ENCODE data around the gene CSMD2.
"Not testable (repeated sequence)": the region's sequence is repeated elsewhere in the genome, so short reads cannot be mapped to it uniquely, and the experiment has no call there.

CSMD2 gene

DNA sequence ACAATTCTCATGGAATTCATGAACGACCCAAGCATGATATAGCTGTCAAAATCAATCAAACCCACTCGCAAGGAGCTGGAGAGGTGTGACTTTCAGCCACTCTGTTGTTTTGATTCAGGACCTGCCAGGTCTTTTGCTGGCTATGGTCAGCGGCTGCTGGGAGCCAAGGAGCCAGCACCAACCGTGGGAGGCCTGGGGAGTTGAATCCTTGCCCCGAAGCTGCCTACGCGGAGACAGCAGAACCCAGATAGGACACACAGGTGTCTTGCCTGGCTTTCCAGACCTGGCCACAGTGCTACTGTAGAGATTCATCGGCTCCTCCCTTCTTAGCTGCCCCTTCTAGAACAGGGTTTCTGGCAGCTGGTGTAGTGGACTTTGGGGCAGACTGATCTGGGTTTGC lies 649.9 kb downstream of the CSMD2 start:
- no peak for DNase-seq

DNA sequence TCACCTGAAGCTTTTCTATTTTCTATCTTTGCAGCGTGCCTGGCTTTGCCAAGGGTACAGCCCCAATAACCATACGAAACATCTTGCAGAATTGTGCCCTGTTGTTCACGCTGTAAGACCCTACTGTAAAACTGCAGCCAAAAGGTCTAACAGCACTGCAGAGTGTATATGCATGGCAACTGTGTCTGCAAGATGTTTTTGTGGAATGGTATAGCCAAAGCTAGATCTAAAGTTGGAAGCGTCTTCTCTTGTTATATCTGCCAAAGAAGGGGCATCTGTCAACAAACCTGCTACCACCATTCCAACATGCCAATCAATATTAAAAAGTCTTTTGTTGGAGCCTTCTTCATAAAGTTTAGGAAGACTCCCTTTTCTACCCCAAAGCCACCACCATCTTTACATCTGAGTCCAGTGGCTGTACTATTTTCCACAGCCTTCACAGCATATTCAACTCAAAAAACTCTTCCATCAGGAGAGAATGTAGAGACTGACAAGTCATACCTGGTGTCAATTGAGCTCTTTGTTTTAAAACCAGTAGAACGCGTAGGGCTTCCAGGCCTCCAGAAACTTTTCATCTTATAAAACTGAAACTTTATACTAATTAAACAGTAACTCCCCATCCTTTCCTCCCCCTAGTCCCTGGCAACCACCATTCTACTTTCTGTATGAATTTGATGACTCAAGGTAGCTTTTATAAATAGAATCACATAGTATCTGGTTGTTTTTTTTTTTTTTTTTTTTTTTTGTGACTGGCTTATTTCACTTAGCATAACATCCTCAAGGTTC lies 652.6 kb downstream of the CSMD2 start:
- DNase-seq, result no peak

DNA sequence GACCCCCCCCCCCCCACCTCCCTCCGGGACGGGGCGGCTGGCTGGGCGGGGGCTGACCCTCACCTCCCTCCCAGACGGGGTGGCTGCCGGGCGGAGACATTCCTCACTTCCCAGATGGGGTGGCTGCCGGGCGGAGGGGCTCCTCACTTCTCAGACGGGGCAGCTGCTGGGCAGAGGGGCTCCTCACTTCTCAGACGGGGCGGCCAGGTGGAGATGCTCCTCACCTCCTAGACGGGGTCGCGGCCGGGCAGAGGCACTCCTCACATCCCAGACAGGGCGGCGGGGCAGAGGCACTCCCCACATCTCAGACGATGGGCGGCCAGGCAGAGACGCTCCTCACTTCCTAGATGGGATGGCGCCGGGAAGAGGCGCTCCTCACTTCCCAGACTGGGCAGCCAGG lies 655.8 kb downstream of the CSMD2 start:
- not testable (repeated sequence) for DNase-seq

DNA sequence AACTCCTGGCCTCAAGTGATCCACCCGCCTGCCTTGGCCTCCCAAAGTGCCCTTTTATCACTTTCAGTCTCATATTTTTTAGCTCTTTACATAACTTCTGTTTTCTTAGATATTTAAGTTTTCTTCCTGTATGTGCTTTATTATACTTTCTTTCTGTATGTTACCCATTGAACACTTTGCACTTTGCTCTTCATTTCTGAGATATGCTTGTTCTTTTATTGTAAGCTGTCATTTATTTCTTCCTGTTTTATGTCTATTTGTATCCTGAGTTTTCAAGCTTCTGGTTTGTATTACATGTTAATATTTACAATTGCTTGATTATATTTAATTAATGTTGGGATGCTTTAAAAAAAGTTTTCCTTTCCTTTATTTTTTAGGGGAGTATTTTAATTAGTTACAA lies 656.9 kb downstream of the CSMD2 start:
- no peak for DNase-seq

DNA sequence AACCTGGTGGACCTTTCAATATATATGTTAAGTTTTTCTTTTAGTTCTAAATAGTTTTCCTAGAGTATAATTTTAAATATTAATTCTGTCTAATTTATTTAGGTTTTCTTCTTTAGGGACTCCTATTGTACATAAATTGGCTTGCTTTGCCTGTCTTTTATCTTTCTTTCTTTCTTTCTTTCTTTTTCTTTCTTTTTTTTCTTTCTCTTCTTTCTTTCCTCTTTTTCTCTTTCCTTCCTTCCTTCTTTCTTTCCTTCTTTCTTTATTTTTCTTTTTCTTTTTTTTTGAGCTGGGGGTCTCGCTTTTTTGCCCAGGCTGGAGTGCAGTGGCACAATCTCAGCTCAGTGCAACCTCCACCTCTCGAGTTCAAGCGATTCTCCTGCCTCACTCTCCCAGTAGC lies 657.4 kb downstream of the CSMD2 start:
- DNase-seq, result no peak

DNA sequence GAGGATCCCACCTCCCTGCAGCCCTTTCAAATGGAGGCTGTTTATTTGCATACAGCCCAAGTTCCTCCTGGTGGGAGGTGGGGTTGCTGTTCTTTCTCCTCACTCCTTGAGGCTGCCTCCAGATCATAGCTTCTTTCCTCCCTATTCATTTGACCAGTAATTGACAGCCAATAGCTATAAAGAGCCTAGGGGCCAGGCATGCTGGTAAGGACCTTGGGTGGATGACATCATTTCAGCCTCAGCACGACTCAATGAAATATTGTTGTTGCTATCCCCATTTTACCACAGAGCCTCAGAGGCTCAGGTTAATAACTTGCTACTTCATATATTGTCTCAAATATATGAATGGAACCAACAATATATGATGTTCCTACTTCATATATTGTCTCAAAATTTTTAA lies 661.5 kb downstream of the CSMD2 start:
- DNase-seq, result no peak

DNA sequence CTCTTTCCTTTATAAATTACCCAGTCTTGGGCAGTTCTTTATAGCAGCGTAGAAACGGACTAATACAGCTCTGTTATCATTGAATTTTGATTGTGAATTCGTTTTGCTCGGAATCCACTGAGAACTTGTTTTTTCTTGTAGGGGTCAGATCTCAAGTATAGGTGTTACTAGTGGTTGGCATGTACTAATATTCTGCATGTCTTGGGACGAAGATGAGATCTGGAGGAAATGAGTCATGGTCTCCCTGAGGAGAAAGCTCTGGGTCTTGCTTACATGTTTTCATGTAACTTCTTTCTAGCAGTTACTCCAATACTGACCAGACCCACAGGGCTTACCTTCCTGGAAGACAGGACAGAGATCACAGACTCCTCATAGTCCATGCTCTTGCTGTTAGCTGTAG lies 662.3 kb downstream of the CSMD2 start:
- no peak for DNase-seq

DNA sequence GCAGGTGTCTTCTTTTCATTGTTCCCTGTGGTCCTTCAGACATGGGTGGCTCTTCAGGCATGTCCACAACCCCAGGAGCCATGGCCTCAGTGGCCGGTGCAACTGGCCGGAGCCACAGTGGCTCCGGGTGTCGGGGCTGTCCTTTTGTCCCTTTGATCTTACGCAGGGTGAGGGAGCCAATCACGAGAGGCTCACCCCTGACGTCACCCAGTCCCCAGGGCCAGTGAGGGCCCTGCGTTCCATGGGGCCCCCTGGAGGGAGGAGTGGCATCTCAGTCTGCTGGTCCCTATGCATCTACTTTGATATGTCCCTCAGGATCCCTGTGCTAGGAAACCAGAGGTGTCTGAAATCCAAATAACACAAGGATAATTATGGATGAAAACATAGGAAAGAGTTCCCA lies 663.3 kb downstream of the CSMD2 start:
- no peak for DNase-seq

DNA sequence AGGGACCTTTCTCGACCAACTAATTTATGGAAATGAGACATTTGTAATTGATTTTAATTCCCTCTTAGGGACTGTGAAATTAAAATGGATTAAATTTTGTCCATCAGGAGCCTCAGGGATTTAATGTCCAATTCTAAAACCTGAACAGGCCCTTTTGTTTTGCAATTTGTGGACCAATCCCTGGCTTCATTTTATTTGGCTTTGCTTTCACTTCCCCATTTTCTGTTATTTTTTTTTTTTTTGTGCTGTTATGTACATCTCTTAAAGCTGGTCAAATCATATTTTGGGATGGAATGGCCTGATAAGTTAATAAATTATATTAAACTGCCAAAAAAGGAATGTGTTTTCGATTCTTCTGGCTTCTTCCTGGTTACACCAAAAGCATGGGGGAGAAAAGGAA lies 663.7 kb downstream of the CSMD2 start:
- no peak for DNase-seq

DNA sequence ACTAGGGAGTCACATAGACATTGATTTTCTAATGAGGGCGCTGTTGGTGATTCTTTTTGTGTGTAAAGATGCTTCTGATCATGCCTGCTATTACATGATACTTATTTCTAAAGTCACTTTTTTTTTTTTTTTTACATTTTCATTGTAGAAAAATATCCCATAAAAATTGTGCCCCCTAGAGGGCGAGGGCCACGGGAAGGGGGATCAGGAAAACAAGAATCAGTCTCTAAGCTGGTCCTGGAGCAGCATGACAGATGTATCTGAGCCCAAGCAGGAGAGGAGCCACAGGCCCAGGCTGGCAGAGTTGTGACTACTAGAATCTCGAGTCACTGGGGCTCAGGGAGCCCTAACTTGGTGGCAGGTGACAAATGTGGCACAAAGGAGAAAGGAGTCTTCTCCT lies 664.5 kb downstream of the CSMD2 start:
- no peak for DNase-seq

DNA sequence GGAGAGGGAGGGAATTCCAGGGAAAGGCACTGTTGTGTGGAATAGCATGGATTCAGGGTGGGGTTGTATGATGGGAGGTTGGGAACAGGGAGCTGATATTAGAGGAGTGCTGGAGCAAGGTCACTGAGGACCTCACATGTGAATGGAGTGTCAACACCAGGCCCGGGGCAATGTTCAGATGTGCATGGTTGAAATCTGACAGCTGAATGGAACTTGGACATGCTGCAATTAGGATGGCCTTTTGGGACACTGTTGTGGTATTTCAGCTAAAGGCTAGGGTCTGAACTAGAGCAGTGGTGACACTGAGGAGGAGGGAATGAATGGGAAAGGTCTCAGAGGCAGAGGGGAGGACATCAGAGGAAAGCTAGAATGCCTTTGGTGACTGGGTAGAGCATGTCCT lies 667.6 kb downstream of the CSMD2 start:
- DNase-seq, result no peak

DNA sequence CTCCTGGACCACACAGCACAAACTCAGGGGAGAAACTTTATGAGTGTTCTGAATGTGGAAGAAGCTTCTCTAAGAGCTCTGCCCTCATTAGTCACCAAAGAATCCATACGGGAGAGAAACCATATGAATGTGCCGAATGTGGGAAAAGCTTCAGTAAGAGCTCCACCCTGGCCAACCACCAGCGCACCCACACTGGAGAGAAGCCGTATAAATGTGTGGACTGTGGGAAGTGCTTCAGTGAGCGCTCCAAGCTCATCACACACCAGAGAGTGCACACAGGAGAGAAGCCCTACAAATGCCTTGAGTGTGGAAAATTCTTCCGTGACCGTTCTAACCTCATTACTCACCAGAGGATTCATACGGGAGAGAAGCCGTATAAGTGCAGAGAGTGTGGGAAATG lies 670.1 kb downstream of the CSMD2 start:
- DNase-seq, result no peak

DNA sequence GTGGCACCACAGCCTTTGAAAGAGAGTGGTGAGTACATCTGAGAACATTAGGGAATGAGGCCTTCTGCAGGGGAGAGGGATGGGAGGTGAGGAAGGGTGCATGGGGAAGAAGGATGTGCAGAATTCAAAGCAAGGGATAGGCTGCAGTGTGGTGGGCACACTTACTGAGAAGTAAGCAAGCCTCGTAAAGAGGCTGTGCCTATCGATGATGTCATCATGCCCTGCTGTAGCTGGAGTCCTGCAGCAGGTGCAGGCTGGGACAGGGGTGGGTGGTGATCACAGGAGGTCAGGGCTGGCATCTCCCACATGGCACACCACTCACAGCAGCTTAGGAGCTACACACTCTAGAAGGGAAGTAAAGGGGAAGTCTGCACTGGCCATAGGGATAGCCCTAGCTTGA lies 676.4 kb downstream of the CSMD2 start:
- DNase-seq, result no peak

DNA sequence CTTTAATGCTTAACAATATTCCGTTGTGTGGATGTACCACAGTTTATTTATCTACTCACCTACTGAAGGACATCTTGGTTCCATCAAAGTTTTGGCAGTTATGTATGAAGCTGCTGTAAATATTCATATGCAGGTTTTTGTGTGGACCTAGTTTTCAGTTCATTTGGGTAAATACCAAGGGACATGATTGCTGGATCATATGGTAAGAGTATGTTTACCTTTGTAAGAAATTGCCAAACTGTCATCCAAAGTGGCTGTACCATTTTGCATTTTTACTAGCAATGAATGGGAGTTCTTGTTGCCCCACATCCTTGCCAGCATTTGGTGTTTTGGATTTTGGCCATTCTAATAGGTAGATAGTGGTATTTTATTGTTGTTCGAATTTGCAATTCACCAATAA lies 682.6 kb downstream of the CSMD2 start:
- no peak for DNase-seq

DNA sequence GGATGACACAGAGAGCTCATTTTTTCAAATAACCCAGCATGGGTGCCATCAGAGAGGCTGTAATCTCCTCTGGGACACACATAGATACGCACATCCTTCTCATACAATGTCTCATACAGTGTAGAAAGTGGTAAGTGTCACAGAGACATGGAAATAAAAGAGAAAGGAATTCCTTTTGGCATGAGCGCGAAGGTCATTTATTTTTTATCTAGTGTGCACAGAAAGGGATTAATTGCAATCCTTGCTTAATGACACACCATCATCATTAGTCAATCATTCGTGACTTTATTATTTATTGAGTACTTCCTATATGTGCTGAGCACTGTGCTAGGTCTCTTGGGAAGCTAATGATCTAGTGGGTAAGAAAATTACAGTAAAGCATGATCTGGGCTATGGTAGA lies 687.6 kb downstream of the CSMD2 start:
- no peak for DNase-seq

DNA sequence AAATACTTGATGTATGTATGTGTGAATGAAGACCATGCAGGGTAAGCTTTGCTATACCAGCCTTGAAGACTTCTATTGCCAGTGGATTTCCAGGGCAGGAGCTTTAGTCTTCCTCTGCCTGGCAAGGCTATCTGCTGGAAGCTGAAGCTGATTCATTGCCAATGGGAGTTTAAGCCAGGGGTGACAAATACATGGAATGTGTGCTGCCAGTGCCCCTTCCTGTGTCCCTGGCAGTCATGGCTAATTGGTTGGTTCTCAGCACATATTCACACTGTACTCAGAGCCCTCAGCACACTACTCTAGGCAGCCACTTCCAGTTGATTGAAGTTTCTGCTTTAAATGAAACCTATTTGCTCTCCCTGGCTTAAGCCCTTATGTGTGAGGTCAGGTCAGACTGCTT lies 691.1 kb downstream of the CSMD2 start:
- no peak for DNase-seq

DNA sequence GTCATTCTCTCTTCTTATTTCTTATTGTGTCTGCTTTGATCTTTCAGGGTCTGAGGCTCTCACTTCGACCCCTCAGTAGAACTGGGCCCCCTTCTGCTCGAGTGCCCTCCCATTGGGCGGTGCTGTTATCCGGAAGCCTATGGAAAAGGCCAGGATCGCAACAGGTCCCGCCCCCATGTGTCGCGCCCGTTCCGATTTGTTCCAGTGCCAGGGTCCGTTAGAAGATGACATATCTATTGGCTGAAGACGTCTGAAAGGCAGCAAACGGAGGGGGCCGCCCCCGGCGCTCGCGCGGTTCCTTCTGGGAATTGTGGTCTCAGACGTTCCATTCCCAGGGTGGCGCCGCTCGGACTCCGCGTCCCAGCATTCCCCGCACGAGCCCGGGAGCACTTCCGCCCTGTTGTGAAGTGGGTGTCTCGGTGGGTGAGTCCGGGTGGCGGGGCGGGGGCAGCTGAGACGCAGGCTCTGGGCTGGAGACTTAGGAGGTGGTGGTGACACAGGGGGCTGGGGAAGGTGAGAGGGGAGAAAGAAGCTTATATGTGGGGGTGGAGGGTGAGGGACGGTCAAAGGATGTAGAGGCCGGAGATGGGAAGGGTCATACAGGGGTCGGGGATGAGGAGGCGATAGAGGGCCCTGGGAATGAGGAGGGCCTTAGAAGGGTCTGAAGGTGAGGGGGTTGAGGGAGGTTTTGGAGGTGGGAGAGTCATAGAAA lies 692.6 kb downstream of the CSMD2 start, which contains the start of gene ZSCAN20:
Gene ZSCAN20, plus strand, starts transcription at position 377 of the 712 bp plus-strand sequence. CDS start 6,644 bp downstream, outside the sequence.
- peak; percentile 95 for DNase-seq

DNA sequence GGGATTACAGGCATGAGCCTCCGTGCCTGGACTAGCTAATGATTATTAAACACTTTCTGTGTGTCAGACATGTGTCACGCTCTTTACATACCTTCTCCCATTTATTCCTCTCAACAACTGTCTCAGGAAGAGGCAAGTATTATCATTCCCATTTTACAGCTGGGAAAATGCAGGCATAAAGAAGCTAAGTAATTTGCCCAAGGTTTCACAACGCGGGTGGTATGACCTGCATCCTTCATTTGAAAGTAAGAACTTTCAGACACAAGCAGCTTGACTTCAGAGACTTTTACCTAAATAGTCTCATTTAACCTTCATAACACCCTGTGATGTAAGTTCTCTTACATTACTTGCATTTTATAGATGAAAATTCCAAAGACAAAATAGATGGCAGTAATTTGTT lies 693.6 kb downstream of the CSMD2 start:
- no peak for DNase-seq

DNA sequence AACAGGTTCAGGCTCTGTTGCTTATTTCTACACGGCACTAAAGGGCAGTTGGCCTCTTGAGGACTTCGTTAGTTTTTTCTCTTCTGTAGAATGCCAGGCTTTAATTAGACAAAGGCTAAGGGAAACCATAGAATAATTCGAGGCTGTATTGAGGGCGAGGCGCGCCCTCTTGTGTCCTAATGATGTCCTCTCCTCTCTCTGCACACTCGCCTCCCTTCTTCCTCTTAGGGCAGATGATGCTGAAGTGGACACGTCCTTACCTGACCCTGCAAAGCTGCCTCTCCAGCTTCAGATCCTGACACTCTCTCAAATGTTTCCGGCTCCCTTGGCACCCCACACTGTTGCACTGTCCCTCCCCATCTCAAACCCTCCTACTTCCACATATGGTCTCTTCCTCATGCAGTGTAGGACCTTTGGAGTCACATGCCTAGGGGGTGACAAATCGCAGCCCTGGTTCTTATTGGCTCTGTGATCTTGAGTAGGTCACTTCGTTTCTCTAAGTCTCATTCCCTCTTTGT lies 694.5 kb downstream of the CSMD2 start:
- peak; percentile 60 for DNase-seq

DNA sequence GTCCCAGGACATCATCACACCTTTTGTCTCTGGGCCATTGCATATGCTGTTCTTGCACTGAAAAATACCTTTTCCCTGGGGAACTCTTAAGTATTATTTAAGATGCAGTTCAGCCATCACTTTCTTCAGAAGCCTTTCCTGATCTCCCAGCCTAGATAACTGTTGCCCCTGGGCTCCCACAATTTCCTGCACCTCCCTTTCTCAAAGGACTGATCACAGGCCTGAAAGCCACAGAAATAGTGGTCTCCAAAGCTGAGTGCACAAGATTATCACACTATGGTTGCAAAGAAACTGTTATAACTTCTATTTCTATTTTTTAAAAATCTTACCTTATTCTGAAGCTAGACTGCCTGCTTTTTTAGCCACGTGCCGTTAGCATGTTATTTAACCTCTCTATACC lies 695.3 kb downstream of the CSMD2 start:
- no peak for DNase-seq

DNA sequence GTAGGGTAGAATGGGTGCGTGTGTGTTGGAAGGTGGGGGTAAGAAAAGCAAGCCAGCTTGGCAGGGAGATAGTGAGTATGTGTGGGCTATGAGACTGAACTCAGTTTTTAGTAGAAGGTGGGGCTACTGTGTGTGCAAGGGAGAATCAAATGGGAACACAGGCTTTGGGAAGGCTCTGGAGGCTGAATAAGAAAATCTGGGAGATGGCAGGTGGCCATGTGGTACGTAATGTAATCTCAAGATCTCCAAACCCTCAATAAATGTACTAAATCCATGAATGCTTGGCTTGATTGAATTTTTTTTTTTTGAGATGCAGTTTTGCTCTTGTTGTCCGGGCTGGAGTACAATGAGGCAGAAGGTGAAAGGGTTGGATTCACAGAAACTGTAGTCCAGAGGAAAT lies 696.1 kb downstream of the CSMD2 start:
- DNase-seq, result no peak

DNA sequence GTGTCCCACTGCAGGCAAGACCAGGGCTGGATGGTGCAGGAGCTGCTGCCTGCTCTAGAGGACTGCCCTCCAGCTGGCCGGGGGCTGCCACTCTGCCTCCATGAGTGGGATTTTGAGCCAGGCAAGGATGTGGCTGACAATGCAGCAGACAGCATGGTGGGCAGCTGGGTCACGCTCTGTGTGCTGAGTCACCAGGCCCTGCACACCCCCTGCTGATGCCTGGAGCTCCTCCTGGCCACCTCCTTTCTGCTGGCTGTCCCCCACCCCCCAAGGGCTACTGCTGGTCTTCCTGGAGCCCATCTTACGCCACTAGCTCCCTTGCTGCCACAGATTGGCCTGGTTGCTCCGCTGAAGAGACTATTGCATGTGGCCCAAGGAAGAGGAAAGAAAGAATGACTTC lies 696.5 kb downstream of the CSMD2 start:
- DNase-seq, result no peak

DNA sequence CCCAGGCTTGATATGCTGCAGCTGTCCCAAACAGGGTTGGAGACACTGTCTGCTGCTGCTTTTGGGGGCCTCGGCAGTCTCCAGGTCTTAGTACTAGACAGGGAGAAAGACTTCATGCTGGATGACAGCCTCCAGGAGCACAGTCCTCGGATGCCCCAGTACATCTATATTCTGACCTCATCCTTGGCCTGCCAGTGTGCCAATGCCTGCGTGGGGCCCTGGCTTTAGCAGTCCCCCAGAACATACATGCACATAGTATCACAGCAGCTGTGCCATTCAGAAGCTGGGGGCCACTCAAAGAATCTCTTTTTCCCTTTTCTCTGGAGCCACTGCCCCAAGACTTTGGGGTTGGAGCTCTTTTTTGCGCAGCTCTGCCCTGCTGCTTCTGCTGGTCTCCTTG lies 697.0 kb downstream of the CSMD2 start:
- DNase-seq, result no peak

DNA sequence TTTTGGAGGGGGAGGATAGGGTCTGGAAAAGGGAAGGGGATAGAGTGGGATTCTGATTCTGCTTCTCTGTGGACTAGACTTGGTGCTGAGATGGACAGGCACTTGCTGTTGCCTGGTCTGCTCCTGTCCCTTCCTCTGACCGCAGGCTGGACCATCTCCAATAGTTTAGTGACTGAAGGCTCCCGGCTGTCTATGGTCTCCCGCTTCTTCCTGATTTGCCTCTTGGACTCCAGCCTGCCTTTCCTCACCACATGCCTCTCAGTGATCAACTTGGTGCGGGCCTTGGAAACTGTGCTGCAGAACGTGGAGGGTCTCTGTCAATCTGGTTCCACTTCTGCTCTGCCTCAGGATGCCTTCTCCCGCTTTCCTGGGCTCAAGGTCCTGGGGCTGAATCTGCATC lies 698.9 kb downstream of the CSMD2 start:
- DNase-seq, result no peak

Data from activated CD4-positive, alpha-beta T cell treated with anti-CD3 and anti-CD28 coated beads, Interleukin-2, amount 50 U/mL, for 16 hours (primary cell).